GM18498 (cell line): ENCODE measurements around the gene MAGEA3.
"Not testable (repeated sequence)": the region's sequence is repeated elsewhere in the genome, so short reads cannot be mapped to it uniquely, and the experiment has no call there.

Experiments used
- ATAC-seq: cut with Tn5 transposase; IDR thresholded peaks from one replicate; pipeline ENCODE4 v1.9.1; 2021; ENCODE audit warnings: mild to moderate bottlenecking, moderate library complexity; ENCODE audit not compliant: unreplicated experiment

MAGEA3 gene, protein sequence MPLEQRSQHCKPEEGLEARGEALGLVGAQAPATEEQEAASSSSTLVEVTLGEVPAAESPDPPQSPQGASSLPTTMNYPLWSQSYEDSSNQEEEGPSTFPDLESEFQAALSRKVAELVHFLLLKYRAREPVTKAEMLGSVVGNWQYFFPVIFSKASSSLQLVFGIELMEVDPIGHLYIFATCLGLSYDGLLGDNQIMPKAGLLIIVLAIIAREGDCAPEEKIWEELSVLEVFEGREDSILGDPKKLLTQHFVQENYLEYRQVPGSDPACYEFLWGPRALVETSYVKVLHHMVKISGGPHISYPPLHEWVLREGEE

DNA sequence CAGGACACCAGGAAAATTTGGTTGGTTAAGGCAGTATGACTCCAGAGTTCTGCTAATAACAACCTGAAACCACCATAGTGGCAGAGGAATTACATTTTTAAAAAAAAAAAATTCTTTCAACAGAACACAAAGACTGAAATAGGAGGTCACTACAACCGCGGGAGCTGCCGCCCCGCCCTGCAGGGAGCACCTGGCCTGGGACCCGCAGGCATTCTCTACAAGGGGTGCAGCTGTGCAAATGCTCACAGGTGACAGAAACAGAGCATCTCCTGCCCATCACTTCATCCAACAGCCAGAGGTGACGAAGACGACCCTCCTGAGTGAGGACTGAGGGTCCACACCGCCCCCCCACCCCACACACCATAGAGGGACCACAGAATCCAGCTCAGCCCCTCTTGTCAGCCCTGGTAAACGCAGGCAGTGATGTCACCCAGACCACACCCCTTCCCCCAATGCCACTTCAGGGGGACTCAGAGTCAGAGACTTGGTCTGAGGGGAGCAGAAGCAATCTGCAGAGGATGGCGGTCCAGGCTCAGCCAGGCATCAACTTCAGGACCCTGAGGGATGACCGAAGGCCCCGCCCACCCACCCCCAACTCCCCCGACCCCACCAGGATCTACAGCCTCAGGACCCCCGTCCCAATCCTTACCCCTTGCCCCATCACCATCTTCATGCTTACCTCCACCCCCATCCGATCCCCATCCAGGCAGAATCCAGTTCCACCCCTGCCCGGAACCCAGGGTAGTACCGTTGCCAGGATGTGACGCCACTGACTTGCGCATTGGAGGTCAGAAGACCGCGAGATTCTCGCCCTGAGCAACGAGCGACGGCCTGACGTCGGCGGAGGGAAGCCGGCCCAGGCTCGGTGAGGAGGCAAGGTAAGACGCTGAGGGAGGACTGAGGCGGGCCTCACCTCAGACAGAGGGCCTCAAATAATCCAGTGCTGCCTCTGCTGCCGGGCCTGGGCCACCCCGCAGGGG is at the start of gene MAGEA3:
Gene MAGEA3 (plus strand): TSS at position 843 of the 980 bp plus-strand sequence. CDS start 2,039 bp downstream, outside the sequence.
- ATAC-seq, result not testable (repeated sequence)

DNA sequence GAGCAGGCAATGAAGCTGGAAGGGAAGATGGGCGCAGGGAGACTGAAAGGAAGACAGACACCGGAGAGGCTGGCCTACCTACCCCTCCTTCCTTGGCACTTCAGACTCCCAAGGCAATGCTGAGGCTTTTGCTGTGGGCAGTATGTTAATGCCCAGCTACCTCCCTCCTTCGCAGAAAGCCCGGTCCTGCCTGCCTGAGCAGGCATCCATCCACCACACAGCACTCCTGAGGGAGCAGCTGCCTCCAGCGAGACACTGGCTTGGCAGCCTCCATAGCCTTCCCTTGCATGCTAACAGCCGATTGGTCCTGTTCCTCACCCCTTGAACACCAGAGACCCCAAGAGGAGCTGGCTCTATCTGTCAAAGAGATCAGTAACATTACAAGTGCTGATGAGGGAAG is 46.5 kb upstream of the MAGEA3 start:
- no peak for ATAC-seq

DNA sequence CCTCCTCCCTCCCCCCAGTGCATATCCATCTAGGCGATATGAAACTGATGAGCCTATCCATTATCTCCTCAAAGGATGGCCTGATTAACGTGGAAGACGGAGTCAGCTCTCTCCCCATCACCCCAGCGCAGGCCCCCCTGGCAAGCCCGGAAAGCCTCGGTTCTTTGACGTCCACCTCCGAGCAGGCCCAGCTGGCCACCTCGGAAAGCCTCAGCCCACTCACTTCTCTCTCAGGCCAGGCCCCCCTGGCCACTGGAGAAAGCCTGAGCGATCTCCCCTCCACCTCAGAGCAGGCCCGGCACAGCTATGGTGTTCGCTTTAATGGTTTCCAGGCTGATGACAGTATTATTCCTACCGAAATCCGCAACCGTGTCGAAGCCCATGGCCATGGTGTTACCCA is 46.1 kb upstream of the MAGEA3 start:
- no peak for ATAC-seq

DNA sequence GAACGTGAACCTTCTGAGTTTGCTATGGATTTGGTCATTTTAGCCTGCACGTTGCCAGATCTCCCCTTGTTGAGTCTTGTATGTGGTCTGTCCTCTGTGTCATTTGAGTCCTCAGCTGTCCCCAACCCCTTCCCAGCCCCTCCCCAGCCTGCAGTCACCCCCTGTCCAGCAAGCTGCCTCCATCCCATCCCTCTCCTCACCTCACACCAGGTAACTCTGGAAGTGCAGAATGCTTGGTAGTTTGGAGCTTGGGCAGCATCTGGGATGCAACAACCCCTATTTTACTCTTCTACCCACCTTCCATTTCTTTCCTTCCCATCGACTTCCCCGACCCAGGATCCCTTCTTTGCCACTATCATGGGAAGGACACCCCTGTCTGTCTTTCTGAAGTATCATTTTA is 42.5 kb upstream of the MAGEA3 start:
- no peak for ATAC-seq

DNA sequence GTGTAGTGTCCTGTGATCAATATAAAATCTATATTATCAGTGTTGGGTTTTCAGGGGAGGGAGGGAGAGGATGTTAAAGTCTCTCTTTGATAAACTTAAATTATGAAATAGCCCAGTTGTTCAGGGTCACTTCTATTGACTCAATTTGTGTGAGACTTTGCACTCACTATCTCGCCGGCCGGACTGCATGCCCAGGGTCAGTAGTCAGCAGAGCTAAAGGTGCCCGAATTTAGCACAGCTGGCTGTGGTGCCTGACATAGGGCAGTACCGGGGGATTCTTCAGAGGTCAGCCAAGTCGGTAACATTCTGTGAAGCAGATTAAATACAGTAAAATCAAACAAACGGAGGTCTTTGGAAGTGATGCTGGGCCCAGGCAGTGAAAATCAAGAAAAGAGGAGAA is 41.7 kb upstream of the MAGEA3 start:
- ATAC-seq, result no peak

DNA sequence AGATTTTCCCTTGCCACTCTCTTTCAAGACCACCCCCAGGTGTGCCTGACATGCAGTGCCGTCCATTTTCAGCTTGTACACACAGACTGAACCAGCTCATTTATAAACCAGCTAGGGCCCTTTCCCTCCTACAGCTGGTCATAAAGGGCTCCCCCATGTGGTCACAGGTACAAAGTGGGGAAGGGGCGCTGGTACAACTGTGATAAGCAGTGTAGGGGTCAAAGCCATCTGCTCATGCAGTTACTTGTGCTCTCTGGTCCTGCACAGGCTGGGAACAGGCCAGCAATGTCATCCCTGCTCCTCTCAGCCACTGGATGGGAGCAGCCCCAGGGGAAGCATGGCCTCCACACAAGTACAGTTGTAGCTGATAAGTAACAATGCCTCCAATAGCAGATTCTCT is 40.3 kb upstream of the MAGEA3 start:
- ATAC-seq, result no peak

DNA sequence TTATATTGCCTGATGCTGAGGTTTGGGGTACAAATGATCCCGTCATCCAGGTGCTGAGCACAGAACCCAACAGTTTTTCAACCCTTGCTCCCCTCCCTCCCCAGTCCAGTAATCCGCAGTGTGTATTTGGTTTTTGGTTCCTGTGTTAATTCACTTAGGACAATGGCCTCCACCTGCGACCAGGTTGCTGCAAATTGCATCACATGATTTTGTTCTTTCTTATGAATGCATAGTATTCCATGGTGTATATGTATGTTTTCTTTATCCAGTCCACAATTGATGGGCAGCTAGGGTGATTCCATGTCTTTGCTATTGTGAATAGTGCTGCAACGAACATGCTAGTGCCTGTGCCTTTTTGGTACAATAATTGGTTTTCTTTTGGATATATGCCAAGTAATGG is 35.5 kb upstream of the MAGEA3 start:
- no peak for ATAC-seq

DNA sequence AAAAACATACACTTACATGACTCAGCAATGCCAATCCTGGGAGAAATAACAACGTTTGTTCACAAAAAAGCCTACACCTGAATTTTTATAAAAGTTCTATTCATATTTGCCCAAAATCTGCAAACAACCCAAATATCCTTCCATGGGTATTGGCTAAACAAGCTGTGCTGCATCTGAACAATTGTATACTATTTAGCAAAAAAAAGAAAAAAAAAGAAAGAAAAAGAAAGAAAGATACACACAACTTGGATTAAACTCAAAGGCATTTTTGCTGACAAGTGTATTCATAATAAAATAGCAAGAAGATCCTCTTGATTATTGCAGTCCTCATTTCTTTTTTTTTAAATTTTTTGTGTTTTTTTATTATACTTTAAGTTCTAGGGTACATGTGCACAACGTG is 24.5 kb upstream of the MAGEA3 start:
- ATAC-seq, result no peak

DNA sequence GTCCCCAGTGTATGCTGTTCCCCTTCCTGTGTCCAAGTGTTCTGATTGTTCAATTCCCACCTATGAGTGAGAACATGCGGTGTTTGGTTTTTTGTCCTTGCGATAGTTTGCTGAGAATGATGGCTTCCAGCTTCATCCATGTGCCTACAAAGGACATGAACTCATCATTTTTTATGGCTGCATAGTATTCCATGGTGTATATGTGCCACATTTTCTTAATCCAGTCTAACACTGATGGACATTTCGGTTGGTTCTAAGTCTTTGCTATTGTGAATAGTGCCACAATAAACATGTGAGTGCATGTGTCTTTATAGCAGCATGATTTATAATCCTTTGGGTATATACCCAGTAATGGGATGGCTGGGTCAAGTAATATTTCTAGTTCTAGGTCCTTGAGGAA is 23.9 kb upstream of the MAGEA3 start:
- ATAC-seq, result not testable (repeated sequence)

DNA sequence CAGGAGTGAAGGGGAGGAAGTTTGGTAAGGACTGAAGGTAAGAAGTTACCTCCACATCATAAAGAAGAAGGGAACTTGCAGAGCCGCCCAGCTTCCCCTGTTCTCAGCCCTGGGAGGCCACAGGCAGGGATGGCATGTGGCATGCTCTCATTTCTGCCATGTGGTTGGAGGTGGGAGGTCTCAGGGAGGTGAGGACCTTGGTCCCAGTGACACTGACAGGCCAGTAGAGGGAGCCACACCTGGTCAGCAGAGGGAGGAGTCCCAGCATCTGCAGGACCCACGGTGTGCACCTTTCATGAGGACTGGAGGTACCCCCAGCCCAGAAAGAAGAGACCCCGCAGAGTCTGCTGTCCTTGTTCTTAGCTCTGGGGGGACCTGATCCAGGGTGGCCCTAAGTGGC is 17.6 kb upstream of the MAGEA3 start:
- ATAC-seq, result not testable (repeated sequence)

DNA sequence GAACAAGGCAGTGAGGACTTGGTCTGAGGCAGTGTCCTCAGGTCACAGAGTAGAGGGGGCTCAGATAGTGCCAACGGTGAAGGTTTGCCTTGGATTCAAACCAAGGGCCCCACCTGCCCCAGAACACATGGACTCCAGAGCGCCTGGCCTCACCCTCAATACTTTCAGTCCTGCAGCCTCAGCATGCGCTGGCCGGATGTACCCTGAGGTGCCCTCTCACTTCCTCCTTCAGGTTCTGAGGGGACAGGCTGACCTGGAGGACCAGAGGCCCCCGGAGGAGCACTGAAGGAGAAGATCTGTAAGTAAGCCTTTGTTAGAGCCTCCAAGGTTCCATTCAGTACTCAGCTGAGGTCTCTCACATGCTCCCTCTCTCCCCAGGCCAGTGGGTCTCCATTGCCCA is 1.8 kb downstream of the MAGEA3 start:
- not testable (repeated sequence) for ATAC-seq

DNA sequence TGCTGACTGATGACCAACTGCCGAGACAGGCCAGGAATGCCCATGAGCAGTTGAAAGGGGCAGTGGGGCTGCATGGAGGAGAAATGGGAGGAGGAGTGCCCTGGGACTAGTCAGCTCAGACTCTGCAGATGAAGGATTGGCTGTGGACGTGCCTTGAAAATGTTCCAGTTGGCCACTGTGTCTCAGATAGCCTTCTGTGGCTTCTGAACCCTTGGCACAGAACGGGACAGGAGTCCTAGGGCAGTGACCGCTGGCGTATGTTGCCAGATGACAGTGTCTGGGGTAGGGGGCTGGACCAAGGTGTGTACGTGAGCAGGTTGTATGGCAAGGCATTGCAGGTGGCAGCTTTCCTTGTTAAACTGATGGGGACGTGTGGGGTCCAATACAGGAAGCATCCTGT is 7.9 kb downstream of the MAGEA3 start:
- ATAC-seq, result not testable (repeated sequence)

DNA sequence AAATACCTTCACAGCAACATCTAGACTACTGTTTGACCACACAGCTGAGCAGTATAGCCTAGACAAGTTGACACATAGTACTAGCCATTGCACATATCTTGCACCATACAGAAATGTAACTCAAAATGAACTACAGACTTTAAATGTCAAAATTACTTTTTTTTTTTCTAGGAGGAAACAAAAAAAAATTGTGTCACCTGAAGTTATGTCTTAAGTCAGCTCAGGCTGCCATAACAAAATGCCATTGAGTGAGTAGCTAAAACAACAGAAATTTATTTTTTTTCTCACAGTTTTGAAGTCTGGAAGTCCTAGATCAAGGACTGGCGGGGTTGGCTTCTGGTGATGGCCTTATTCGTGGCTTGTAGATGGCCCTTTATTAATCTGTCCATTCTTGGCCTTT is 10.6 kb downstream of the MAGEA3 start, which contains the start of gene CSAG2:
Gene CSAG2 (minus strand): TSS at position 101 of the 400 bp plus-strand sequence. CDS start 161 bp downstream, outside the sequence.
- ATAC-seq, result not testable (repeated sequence)

DNA sequence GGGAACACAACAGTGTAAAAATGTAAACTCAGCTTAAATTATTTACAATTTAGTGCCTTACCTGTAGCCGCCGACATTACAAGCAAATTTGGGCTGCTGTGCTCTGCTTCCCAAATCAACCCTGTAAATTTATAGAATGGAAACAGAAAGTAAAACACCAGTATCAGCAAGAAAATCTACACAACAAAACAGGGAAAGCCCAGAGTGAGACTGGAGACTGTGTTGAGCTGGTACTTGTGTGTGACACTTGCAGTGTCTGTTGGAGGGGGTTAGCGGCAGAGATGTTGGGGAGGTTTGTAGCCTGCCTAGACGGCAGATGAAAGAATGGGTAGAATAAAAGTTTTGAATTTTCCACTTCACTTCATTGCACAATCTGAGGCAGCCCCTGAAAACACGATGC is 14.6 kb downstream of the MAGEA3 start:
- not testable (repeated sequence) for ATAC-seq

DNA sequence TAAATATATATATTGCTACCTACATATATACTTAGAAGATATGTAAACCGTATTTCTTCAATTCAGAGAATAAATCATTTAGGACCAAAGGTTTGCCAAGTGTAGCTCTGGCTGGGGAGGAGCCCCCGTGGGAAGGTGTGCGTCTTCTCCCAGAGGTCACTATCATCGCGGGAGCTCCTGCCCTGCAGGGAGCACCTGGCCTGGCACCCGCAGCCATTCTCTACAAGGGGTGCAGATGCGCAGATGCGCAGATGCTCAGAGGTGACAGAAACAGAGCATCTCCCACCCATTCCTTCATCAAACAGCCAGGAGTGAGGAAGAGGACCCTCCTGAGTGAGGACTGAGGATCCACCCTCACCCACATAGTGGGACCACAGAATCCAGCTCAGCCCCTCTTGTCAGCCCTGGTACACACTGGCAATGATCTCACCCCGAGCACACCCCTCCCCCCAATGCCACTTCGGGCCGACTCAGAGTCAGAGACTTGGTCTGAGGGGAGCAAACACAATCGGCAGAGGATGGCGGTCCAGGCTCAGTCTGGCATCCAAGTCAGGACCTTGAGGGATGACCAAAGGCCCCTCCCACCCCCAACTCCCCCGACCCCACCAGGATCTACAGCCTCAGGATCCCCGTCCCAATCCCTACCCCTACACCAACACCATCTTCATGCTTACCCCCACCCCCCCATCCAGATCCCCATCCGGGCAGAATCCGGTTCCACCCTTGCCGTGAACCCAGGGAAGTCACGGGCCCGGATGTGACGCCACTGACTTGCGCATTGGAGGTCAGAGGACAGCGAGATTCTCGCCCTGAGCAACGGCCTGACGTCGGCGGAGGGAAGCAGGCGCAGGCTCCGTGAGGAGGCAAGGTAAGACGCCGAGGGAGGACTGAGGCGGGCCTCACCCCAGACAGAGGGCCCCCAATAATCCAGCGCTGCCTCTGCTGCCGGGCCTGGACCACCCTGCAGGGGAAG is 15.5 kb downstream of the MAGEA3 start, which contains the start of gene MAGEA2B:
Gene MAGEA2B (plus strand): TSS at position 814 of the 973 bp plus-strand sequence. CDS start 2,479 bp downstream, outside the sequence.
- ATAC-seq, result not testable (repeated sequence)

DNA sequence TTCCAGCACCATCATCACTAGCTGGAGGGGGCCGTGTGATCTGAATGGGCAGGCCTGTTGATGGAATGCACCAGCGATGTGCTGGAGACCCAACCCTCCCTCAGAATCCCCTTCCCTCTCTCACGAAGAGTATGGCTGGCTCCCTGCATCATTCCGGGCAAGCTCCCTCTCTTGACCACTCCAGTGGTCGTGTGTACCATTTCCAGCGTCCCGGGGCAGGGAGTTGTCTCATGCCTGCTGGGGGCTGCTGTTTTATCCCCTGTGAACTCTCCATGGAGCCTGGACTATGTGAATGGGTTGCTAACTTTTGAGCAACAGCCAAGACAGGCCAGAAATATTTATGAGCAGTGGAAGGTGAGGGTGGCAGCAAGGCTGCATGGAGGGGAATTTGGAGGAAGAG is 26.8 kb downstream of the MAGEA3 start:
- ATAC-seq, result no peak

DNA sequence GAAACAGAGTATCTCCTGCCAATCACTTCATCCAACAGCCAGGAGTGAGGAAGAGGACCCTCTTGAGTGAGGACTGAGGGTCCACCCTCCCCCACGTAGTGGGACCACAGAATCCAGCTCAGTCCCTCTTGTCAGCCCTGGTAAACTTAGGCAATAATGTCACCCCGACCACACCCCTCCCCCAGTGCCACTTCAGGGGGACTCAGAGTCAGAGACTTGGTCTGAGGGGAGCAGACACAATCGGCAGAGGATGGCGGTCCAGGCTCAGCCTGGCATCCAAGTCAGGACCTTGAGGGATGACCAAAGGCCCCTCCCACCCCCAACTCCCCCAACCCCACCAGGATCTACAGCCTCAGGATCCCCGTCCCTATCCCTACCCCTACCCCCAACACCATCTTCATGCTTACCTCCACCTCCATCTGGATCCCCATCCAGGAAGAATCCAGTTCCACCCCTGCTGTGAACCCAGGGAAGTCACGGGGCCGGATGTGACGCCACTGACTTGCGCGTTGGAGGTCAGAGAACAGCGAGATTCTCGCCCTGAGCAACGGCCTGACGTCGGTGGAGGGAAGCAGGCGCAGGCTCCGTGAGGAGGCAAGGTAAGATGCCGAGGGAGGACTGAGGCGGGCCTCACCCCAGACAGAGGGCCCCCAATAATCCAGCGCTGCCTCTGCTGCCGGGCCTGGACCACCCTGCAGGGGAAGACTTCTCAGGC is 34.8 kb downstream of the MAGEA3 start, which contains the start of the genes CSAG1 and MAGEA12:
Gene CSAG1 (minus strand): TSS at position 461 of the 715 bp plus-strand sequence. CDS start 1,261 bp downstream, outside the sequence.
Gene MAGEA12 (plus strand): TSS at position 497 of the 715 bp plus-strand sequence. CDS start 2,405 bp downstream, outside the sequence.
- no peak for ATAC-seq

DNA sequence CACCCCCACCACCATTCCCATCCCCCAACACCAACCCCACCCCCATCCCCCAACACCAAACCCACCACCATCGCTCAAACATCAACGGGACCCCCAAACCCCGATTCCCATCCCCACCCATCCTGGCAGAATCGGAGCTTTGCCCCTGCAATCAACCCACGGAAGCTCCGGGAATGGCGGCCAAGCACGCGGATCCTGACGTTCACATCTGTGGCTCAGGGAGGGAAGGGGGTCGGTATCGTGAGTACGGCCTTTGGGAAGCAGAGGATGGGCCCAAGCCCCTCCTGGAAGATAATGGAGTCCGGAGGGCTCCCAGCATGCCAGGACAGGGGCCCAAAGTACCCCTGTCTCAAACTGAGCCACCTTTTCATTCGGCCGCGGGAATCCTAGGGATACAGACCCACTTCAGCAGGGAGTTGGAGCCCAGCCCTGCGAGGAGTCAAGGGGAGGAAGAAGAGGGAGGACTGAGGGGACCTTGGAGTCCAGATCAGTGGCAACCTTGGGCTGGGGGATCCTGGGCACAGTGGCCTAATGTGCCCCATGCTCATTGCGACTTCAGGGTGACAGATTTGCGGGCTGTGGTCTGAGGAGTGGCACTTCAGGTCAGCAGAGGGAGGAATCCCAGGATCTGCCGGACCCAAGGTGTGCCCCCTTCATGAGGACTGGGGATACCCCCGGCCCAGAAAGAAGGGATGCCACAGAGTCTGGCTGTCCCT is 35.7 kb downstream of the MAGEA3 start:
- ATAC-seq, result not testable (repeated sequence)

DNA sequence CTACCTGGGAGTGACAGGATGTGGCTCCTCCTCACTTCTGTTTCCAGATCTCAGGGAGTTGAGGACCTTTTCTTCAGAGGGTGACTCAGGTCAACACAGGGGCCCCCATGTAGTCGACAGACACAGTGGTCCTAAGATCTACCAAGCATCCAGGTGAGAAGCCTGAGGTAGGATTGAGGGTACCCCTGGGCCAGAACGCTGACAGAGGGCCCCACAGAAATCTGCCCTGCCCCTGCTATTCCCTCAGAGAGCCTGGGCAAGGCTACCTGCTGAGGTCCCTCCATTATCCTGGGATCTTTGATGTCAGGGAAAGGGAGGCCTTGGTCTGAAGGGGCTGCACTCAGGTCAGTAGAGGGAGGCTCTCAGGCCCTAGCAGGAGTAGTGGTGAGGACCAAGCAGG is 36.5 kb downstream of the MAGEA3 start:
- ATAC-seq, result no peak
